WTC11 (cell line): Measurements from ENCODE around the gene NHERF1.

ENCODE experiments used
- CTCF ChIP-seq: fragments of 200-600 bp; IDR thresholded peaks from 2 replicates; pipeline ENCODE4 v1.8.0; 2022; ENCODE audit warnings: antibody characterized with exemption
- E2F1 ChIP-seq: sonication (generic); formaldehyde crosslinking; IDR thresholded peaks from 2 replicates; pipeline ENCODE4 v1.8.0; 2022; ENCODE audit warnings: mild to moderate bottlenecking, missing genetic modification reagents
- ESRRA ChIP-seq: sonication (generic); formaldehyde crosslinking; IDR thresholded peaks from 2 replicates; pipeline ENCODE4 v1.8.1; 2022; ENCODE audit warnings: mild to moderate bottlenecking, missing genetic modification reagents, borderline replicate concordance
- FOXP4 ChIP-seq: sonication (generic); formaldehyde crosslinking; IDR thresholded peaks from 2 replicates; pipeline ENCODE4 v1.8.0; 2022; ENCODE audit warnings: mild to moderate bottlenecking, missing genetic modification reagents
- NFATC4 ChIP-seq: fragments of 250-450 bp; sonication (Bioruptor Pico); IDR thresholded peaks from 2 replicates; pipeline ENCODE4 v1.9.0; 2021; ENCODE audit warnings: mild to moderate bottlenecking
- PRDM15 ChIP-seq: sonication (generic); formaldehyde crosslinking; IDR thresholded peaks from 2 replicates; pipeline ENCODE4 v1.8.0; 2022; ENCODE audit warnings: missing genetic modification reagents
- RELA ChIP-seq: sonication (generic); formaldehyde crosslinking; IDR thresholded peaks from 2 replicates; pipeline ENCODE4 v1.8.1; 2022; ENCODE audit warnings: missing genetic modification reagents, mild to moderate bottlenecking, borderline replicate concordance
- SP1 ChIP-seq: sonication (generic); formaldehyde crosslinking; conservative IDR thresholded peaks from 2 replicates; pipeline ENCODE4 v1.8.1; 2022; ENCODE audit warnings: missing genetic modification reagents
- TEAD1 ChIP-seq: sonication (generic); formaldehyde crosslinking; IDR thresholded peaks from 2 replicates; pipeline ENCODE4 v1.8.0; 2022; ENCODE audit warnings: mild to moderate bottlenecking, missing genetic modification reagents
- USF2 ChIP-seq: sonication (generic); formaldehyde crosslinking; IDR thresholded peaks from 2 replicates; pipeline ENCODE4 v1.8.1; 2023; ENCODE audit warnings: mild to moderate bottlenecking, missing genetic modification reagents, moderate library complexity
- ZNF263 ChIP-seq: sonication (generic); formaldehyde crosslinking; IDR thresholded peaks from 2 replicates; pipeline ENCODE4 v1.8.1; 2022; ENCODE audit warnings: low read depth, mild to moderate bottlenecking, moderate library complexity, missing genetic modification reagents

GRCh38 chr17:74810699-74811485 lies 62.5 kb downstream of the NHERF1 start:
- TF ChIP-seq CTCF (no peak), ESRRA (CRISPR knock-in tag) (no peak), TEAD1 (CRISPR knock-in tag) (no peak), E2F1 (no peak), FOXP4 (CRISPR knock-in tag) (no peak), USF2 (no peak), NFATC4 (CRISPR knock-in tag) (no peak), ZNF263 (CRISPR knock-in tag) (no peak), SP1 (no peak), RELA (no peak), PRDM15 (no peak)
